ENCODE measurements around the gene OR52B2.

The OR52B2 gene

DNA sequence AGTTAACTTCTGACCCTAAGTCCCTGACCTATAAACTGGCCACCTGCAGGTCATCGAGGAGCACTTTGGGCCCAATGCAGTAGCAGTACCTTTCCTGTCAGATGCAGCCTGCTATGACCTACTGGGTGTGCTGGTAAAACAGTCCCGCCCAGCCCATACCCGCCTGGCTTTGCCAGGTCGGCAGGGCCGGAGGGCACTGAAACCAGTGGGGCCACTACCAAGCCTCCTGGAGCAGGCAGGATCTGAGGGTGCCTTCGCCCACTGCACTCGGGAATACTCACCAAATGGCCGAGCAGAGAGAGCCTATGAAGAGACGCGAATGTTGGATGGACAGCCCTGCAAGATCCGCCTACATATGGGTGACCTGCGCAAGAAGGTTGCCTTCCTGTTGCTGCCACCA, 39.7 kb upstream of the OR52B2 start:
- Histone ChIP-seq H3K4me2 (ENCODE audit: low read depth, low read length) (no peak overlapping the region), H3K9me2 (replicated peaks; ENCODE audit: insufficient read depth, low read length) (no peaks in the 10 kb centered on the region), H3K4me1 (ENCODE audit: low read length) (peaks cover 9% of the 10 kb centered on the region), H3K9ac (ENCODE audit: low read length) (no peak overlapping the region), H4K20me1 (ENCODE audit: insufficient read depth, low read length) (no peaks in the 10 kb centered on the region), H3K4me3 (ENCODE audit: low read length) (no peak overlapping the region), H3K27ac (ENCODE audit: low read length) (no peak overlapping the region), H3K79me2 (ENCODE audit: low read length) (no peaks in the 10 kb centered on the region), H3K27me3 (replicated peaks; ENCODE audit: insufficient read depth, low read length) (no peaks in the 10 kb centered on the region), H3K9me3 (replicated peaks; ENCODE audit: insufficient read depth, low read length) (no peaks in the 10 kb centered on the region), H3F3A (ENCODE audit: insufficient read depth, low read length) (no peaks in the 10 kb centered on the region), H3K36me3 (replicated peaks; ENCODE audit: insufficient read depth, low read length) (0 out of 2 replicates have a peak, but pooled peaks cover 5% of the 10 kb centered on the region), H2AFZ (ENCODE audit: low read length) (no peak overlapping the region)
- no peak for DNase-seq
- no peak for TF ChIP-seq EZH2phosphoT487 (IDR thresholded peaks at IDR 0.05; ENCODE audit: low read length)
- TF ChIP-seq, protein P1, sequence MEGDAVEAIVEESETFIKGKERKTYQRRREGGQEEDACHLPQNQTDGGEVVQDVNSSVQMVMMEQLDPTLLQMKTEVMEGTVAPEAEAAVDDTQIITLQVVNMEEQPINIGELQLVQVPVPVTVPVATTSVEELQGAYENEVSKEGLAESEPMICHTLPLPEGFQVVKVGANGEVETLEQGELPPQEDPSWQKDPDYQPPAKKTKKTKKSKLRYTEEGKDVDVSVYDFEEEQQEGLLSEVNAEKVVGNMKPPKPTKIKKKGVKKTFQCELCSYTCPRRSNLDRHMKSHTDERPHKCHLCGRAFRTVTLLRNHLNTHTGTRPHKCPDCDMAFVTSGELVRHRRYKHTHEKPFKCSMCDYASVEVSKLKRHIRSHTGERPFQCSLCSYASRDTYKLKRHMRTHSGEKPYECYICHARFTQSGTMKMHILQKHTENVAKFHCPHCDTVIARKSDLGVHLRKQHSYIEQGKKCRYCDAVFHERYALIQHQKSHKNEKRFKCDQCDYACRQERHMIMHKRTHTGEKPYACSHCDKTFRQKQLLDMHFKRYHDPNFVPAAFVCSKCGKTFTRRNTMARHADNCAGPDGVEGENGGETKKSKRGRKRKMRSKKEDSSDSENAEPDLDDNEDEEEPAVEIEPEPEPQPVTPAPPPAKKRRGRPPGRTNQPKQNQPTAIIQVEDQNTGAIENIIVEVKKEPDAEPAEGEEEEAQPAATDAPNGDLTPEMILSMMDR (IDR thresholded peaks at IDR 0.05; ENCODE audit: low read length): no peak
- no peak for TF ChIP-seq EZH2 (optimal IDR thresholded peaks at IDR 0.05; ENCODE audit: low read depth, low read length)

DNA sequence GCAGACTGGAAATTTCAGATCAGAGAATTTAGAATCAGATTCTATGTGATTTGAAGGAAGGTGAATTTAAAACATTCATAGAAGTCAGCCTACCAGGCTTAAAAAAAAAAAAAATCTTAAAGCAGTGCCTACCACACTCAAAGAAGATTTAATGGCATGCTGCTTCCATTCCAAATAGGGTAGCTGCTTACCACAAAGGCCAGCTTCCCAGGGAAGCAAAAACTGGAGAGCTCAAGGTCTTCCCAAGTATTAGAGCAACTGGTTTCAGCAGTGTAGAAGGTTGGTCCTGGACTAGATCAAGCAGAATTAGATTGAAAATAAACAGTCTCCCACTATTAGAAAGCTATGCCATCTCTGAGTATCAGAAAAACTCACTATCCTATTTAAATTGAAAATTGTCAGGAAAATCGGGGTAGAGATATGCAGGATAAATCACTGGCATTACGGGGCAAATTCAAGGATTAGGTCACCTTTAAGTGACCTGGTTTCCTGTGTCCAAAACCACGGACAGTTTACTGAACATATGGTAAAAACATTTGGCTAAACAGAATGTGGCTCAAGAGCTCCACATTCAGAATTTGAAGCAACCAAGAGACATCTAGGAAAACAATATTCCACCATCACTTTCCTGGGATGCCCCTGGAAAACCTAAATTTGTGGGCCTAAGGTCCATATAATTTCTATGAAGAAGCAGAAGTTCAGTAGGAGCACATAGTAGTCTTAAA, 36.5 kb upstream of the OR52B2 start:
- Histone ChIP-seq H3F3A (ENCODE audit: insufficient read depth, low read length) (peaks cover 10% of the 10 kb centered on the region; the same call in 1 of the 2 replicates), H3K4me3 (ENCODE audit: low read length) (no peak overlapping the region), H3K27me3 (replicated peaks; ENCODE audit: insufficient read depth, low read length) (no peaks in the 10 kb centered on the region), H3K9me3 (replicated peaks; ENCODE audit: insufficient read depth, low read length) (no peaks in the 10 kb centered on the region), H3K4me1 (ENCODE audit: low read length) (peaks cover 30% of the 10 kb centered on the region), H3K9ac (ENCODE audit: low read length) (no peak overlapping the region), H3K79me2 (ENCODE audit: low read length) (no peaks in the 10 kb centered on the region), H3K36me3 (replicated peaks; ENCODE audit: insufficient read depth, low read length) (no peaks in the 10 kb centered on the region), H2AFZ (ENCODE audit: low read length) (no peak overlapping the region), H4K20me1 (ENCODE audit: insufficient read depth, low read length) (no peaks in the 10 kb centered on the region), H3K4me2 (ENCODE audit: low read depth, low read length) (no peak overlapping the region), H3K27ac (ENCODE audit: low read length) (no peak overlapping the region), H3K9me2 (replicated peaks; ENCODE audit: insufficient read depth, low read length) (no peaks in the 10 kb centered on the region)
- DNase-seq: no peak
- TF ChIP-seq EZH2phosphoT487 (IDR thresholded peaks at IDR 0.05; ENCODE audit: low read length) (no peak), EZH2 (optimal IDR thresholded peaks at IDR 0.05; ENCODE audit: low read depth, low read length) (no peak)
- TF ChIP-seq, protein P1 (IDR thresholded peaks at IDR 0.05; ENCODE audit: low read length): no peak

DNA sequence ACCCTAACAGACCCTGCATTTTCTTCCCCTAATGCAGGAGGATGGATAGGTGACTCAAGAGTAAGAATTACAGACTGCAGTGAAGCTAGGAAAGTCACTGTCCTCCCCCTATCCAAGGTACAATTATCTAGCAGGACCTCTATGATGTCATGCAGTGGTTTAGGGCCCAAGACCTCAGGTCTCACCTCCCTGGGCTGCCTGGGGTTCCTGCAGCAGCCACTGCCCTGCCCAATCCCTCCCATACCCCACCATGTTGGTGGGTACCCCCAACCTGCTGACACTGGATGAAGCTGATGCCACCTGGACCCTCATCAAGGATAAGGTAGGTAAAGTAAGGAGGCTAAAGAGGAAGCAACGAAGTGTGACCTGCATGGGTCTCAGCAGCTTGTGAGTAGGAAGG, 35.2 kb upstream of the OR52B2 start, which contains the start of gene C11orf42:
C11orf42 (plus strand) TSS at position 192 of the 400 bp plus-strand sequence; CDS start at position 251, 59 bp downstream.
- no peak within 1 kb of the TSS for H3K4me2 ChIP-seq (ENCODE audit: low read depth, low read length)
- TF ChIP-seq, protein P1 (IDR thresholded peaks at IDR 0.05; ENCODE audit: low read length): no peak
- no peak for TF ChIP-seq EZH2 (optimal IDR thresholded peaks at IDR 0.05; ENCODE audit: low read depth, low read length)
- TF ChIP-seq EZH2phosphoT487 (IDR thresholded peaks at IDR 0.05; ENCODE audit: low read length): no peak
- no peak within 1 kb of the TSS for H2AFZ ChIP-seq (ENCODE audit: low read length)
- no peaks in the 10 kb centered on the region for H3K27me3 ChIP-seq (replicated peaks; ENCODE audit: insufficient read depth, low read length)
- H3K79me2 ChIP-seq (ENCODE audit: low read length): no peaks in the 10 kb centered on the region
- no peaks in the 10 kb centered on the region for H3K9me3 ChIP-seq (replicated peaks; ENCODE audit: insufficient read depth, low read length)
- no peaks in the 10 kb centered on the region for H4K20me1 ChIP-seq (ENCODE audit: insufficient read depth, low read length)
- no peaks in the 10 kb centered on the region for H3K9me2 ChIP-seq (replicated peaks; ENCODE audit: insufficient read depth, low read length)
- H3K9ac ChIP-seq (ENCODE audit: low read length): no peak within 1 kb of the TSS
- no peak for DNase-seq
- H3K36me3 ChIP-seq (replicated peaks; ENCODE audit: insufficient read depth, low read length): no peaks in the 10 kb centered on the region
- H3K4me3 ChIP-seq (ENCODE audit: low read length): no peak within 1 kb of the TSS
- peaks cover 30% of the 10 kb centered on the region for H3K4me1 ChIP-seq (ENCODE audit: low read length)
- peaks cover 10% of the 10 kb centered on the region; the same call in 1 of the 2 replicates for H3F3A ChIP-seq (ENCODE audit: insufficient read depth, low read length)
- H3K27ac ChIP-seq (ENCODE audit: low read length): no peak within 1 kb of the TSS
